HEK293 (cell line): Measurements from ENCODE around the gene PRPF38A.

Source experiments
- CTCF ChIA-PET: fragments of 350-600 bp; formaldehyde crosslinking; extraction: SDS; loops from one replicate; lab custom pipeline; 2021; ENCODE audit warnings: antibody characterized with exemption; lab: Yijun Ruan, JAX
- POLR2A ChIA-PET: fragments of 300-600 bp; formaldehyde crosslinking; extraction: SDS; loops from one replicate; lab custom pipeline; 2020; ENCODE audit warnings: antibody characterized with exemption, inconsistent platforms; lab: Yijun Ruan, JAX
- H3K27ac ChIP-seq: fragments of 200-500 bp; sonication (Bioruptor generic); 2 replicates; pipeline ENCODE4 v1.5.1; 2014; ENCODE audit warnings: low read depth, low read length, control low read depth, inconsistent platforms; ENCODE audit errors: extremely low read depth
- H3K36me3 ChIP-seq, 2 experiments: fragments of 200-500 bp in 1 of 2; sonication (Bioruptor generic) in 1 of 2; 1 replicate in 1 of 2; 2 replicates in 1 of 2; pipeline ENCODE4 v1.5.1; 2014 to 2017; ENCODE audit warnings: inconsistent platforms in 2 of 2, low read length in 2 of 2; ENCODE audit not compliant: control insufficient read depth in 2 of 2, insufficient read depth in 1 of 2
- H3K4me1 ChIP-seq: fragments of 200-500 bp; sonication (Bioruptor generic); 2 replicates; pipeline ENCODE4 v1.5.1; 2014; ENCODE audit warnings: mild to moderate bottlenecking, low read length, inconsistent platforms; ENCODE audit not compliant: control insufficient read depth, insufficient read depth
- H3K4me3 ChIP-seq: 2 replicates; pipeline ENCODE4 v1.5.1; 2011; ENCODE audit warnings: low read depth, mild to moderate bottlenecking, control low read depth, low read length, moderate library complexity
- H3K9me3 ChIP-seq: fragments of 200-500 bp; sonication (Bioruptor generic); 2 replicates; pipeline ENCODE4 v1.5.1; 2014; ENCODE audit warnings: low read depth, low read length, inconsistent platforms; ENCODE audit not compliant: control insufficient read depth, insufficient read depth
- BCL11A ChIP-seq: fragments of 450-650 bp; formaldehyde crosslinking; IDR thresholded peaks from 2 replicates; pipeline ENCODE4 v1.5.1; 2016; ENCODE audit warnings: low read depth, missing biosample characterization, missing genetic modification characterization
- GLIS1 ChIP-seq: fragments of 450-650 bp; formaldehyde crosslinking; IDR thresholded peaks from 2 replicates; pipeline ENCODE4 v1.5.1; 2016; ENCODE audit warnings: missing biosample characterization, missing genetic modification characterization
- KLF16 ChIP-seq: fragments of 450-650 bp; formaldehyde crosslinking; IDR thresholded peaks from 2 replicates; pipeline ENCODE4 v1.5.1; 2017; ENCODE audit warnings: missing biosample characterization, missing genetic modification characterization
- YY1 ChIP-seq: fragments of 450-650 bp; formaldehyde crosslinking; IDR thresholded peaks from 2 replicates; pipeline ENCODE4 v1.5.1; 2018; ENCODE audit warnings: missing biosample characterization, missing genetic modification characterization
- ZBTB17 ChIP-seq: fragments of 450-650 bp; formaldehyde crosslinking; IDR thresholded peaks from 2 replicates; pipeline ENCODE4 v1.5.1; 2016; ENCODE audit warnings: missing biosample characterization, missing genetic modification characterization
- ZBTB21 ChIP-seq: fragments of 450-650 bp; formaldehyde crosslinking; IDR thresholded peaks from 2 replicates; pipeline ENCODE4 v1.5.1; 2017; ENCODE audit warnings: missing biosample characterization, missing genetic modification characterization
- ZNF10 ChIP-seq: fragments of 450-650 bp; formaldehyde crosslinking; IDR thresholded peaks from 2 replicates; pipeline ENCODE4 v1.5.1; 2017; ENCODE audit warnings: missing biosample characterization, missing genetic modification characterization
- ZNF140 ChIP-seq: fragments of 450-650 bp; formaldehyde crosslinking; IDR thresholded peaks from 2 replicates; pipeline ENCODE4 v1.5.1; 2016; ENCODE audit warnings: missing biosample characterization, missing genetic modification characterization
- ZNF174 ChIP-seq: fragments of 450-650 bp; formaldehyde crosslinking; IDR thresholded peaks from 2 replicates; pipeline ENCODE4 v1.5.0; 2017; ENCODE audit warnings: missing biosample characterization, mild to moderate bottlenecking, missing genetic modification characterization
- ZNF19 ChIP-seq: fragments of 450-650 bp; formaldehyde crosslinking; IDR thresholded peaks from 2 replicates; pipeline ENCODE4; 2016; ENCODE audit warnings: missing biosample characterization, missing genetic modification characterization, low read depth
- ZNF223 ChIP-seq: fragments of 450-650 bp; formaldehyde crosslinking; IDR thresholded peaks from 2 replicates; pipeline ENCODE4 v1.5.1; 2016; ENCODE audit warnings: missing biosample characterization, missing genetic modification characterization
- ZNF248 ChIP-seq: fragments of 450-650 bp; formaldehyde crosslinking; IDR thresholded peaks from 2 replicates; pipeline ENCODE4 v1.5.1; 2017; ENCODE audit warnings: missing biosample characterization, missing genetic modification characterization
- ZNF350 ChIP-seq: fragments of 450-650 bp; formaldehyde crosslinking; IDR thresholded peaks from 2 replicates; pipeline ENCODE4 v1.5.0; 2017; ENCODE audit warnings: missing biosample characterization, mild to moderate bottlenecking, missing genetic modification characterization
- ZNF596 ChIP-seq: fragments of 450-650 bp; IDR thresholded peaks from 2 replicates; pipeline ENCODE4 v1.5.0; 2018; ENCODE audit warnings: missing biosample characterization, mild to moderate bottlenecking, missing genetic modification characterization, moderate library complexity
- ZNF600 ChIP-seq: fragments of 450-650 bp; formaldehyde crosslinking; IDR thresholded peaks from 2 replicates; pipeline ENCODE4 v1.5.1; 2016; ENCODE audit warnings: missing biosample characterization, missing genetic modification characterization
- ZNF747 ChIP-seq: fragments of 450-650 bp; formaldehyde crosslinking; IDR thresholded peaks from 2 replicates; pipeline ENCODE4 v1.5.1; 2016; ENCODE audit warnings: missing biosample characterization, missing genetic modification characterization
- ZNF837 ChIP-seq: fragments of 450-650 bp; formaldehyde crosslinking; IDR thresholded peaks from 2 replicates; pipeline ENCODE4 v1.5.1; 2016; ENCODE audit warnings: missing biosample characterization, missing genetic modification characterization
- ZNF843 ChIP-seq: fragments of 450-650 bp; formaldehyde crosslinking; IDR thresholded peaks from 2 replicates; pipeline ENCODE4 v1.5.1; 2016; ENCODE audit warnings: missing biosample characterization, missing genetic modification characterization
- ZSCAN30 ChIP-seq: fragments of 450-650 bp; IDR thresholded peaks from 2 replicates; pipeline ENCODE4 v1.5.1; 2018; ENCODE audit warnings: missing biosample characterization, mild to moderate bottlenecking, missing genetic modification characterization, moderate library complexity
- TF ChIP-seq, protein P1 (sequence below): fragments of 450-650 bp; formaldehyde crosslinking; IDR thresholded peaks from 2 replicates; pipeline ENCODE4 v1.5.1; 2016; ENCODE audit warnings: missing biosample characterization, missing genetic modification characterization
- TF ChIP-seq, protein P2 (sequence below): fragments of 450-650 bp; formaldehyde crosslinking; IDR thresholded peaks from 2 replicates; pipeline ENCODE4 v1.5.1; 2016; ENCODE audit warnings: missing biosample characterization, missing genetic modification characterization
- TF ChIP-seq, protein P3 (sequence below): fragments of 450-650 bp; formaldehyde crosslinking; IDR thresholded peaks from 2 replicates; pipeline ENCODE4 v1.5.1; 2017; ENCODE audit warnings: missing biosample characterization, missing genetic modification characterization

Gene PRPF38A

GRCh38 chr1:52386458-52386857 lies 17.9 kb upstream of the PRPF38A start:
- TF ChIP-seq ZSCAN30 (tag by site-specific recombination): no peak
- TF ChIP-seq ZNF19 (tag by site-specific recombination): no peak
- no peak for TF ChIP-seq ZNF843 (tag by site-specific recombination)
- no peak for TF ChIP-seq ZNF223 (tag by site-specific recombination)
- TF ChIP-seq ZBTB21 (tag by site-specific recombination): no peak
- TF ChIP-seq ZNF350 (tag by site-specific recombination): no peak
- H3K36me3 ChIP-seq: peaks cover 27 to 89% of the 10 kb centered on the region in 2 experiments
- H3K4me3 ChIP-seq: no peak overlapping the region
- ChIA-PET POLR2A (no interaction called here), CTCF (no interaction called here)
- H3K4me1 ChIP-seq: no peaks in the 10 kb centered on the region
- H3K27ac ChIP-seq: no peak overlapping the region
- no peaks in the 10 kb centered on the region for H3K9me3 ChIP-seq

GRCh38 chr1:52393174-52393573 lies 11.2 kb upstream of the PRPF38A start:
- POLR2A ChIA-PET: interaction anchor here (1.7 kb wide), 1 partner anchor 11 kb away, joined by 6 read pairs; the partner anchor contains the start of genes ORC1 and PRPF38A
- H3K4me3 ChIP-seq: no peak overlapping the region
- peaks cover 16 to 83% of the 10 kb centered on the region in 2 experiments; a peak in 2 of 3 replicates for H3K36me3 ChIP-seq
- CTCF ChIA-PET: no interaction called here
- no peaks in the 10 kb centered on the region for H3K9me3 ChIP-seq
- no peak overlapping the region for H3K27ac ChIP-seq
- no peak for TF ChIP-seq KLF16
- TF ChIP-seq ZNF843 (tag by site-specific recombination): no peak
- no peak for TF ChIP-seq GLIS1 (tag by site-specific recombination)
- TF ChIP-seq ZNF600: no peak
- no peak for TF ChIP-seq ZNF10
- no peak for TF ChIP-seq ZBTB17 (tag by site-specific recombination)
- TF ChIP-seq BCL11A (tag by site-specific recombination): no peak
- no peak for TF ChIP-seq ZNF248 (tag by site-specific recombination)
- TF ChIP-seq ZNF837 (tag by site-specific recombination): no peak
- TF ChIP-seq, protein P1, sequence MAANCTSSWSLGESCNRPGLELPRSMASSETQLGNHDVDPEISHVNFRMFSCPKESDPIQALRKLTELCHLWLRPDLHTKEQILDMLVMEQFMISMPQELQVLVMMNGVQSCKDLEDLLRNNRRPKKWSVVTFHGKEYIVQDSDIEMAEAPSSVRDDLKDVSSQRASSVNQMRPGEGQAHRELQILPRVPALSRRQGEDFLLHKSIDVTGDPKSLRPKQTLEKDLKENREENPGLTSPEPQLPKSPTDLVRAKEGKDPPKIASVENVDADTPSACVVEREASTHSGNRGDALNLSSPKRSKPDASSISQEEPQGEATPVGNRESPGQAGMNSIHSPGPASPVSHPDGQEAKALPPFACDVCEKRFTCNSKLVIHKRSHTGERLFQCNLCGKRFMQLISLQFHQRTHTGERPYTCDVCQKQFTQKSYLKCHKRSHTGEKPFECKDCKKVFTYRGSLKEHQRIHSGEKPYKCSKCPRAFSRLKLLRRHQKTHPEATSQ (tag by site-specific recombination): no peak
- TF ChIP-seq ZNF223 (tag by site-specific recombination): no peak
- no peak for TF ChIP-seq ZNF174 (tag by site-specific recombination)
- no peak for TF ChIP-seq ZNF747 (tag by site-specific recombination)
- TF ChIP-seq YY1 (tag by site-specific recombination): no peak
- TF ChIP-seq, protein P2, sequence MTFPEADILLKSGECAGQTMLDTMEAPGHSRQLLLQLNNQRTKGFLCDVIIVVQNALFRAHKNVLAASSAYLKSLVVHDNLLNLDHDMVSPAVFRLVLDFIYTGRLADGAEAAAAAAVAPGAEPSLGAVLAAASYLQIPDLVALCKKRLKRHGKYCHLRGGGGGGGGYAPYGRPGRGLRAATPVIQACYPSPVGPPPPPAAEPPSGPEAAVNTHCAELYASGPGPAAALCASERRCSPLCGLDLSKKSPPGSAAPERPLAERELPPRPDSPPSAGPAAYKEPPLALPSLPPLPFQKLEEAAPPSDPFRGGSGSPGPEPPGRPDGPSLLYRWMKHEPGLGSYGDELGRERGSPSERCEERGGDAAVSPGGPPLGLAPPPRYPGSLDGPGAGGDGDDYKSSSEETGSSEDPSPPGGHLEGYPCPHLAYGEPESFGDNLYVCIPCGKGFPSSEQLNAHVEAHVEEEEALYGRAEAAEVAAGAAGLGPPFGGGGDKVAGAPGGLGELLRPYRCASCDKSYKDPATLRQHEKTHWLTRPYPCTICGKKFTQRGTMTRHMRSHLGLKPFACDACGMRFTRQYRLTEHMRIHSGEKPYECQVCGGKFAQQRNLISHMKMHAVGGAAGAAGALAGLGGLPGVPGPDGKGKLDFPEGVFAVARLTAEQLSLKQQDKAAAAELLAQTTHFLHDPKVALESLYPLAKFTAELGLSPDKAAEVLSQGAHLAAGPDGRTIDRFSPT (tag by site-specific recombination): no peak
- H3K4me1 ChIP-seq: no peaks in the 10 kb centered on the region

DNA sequence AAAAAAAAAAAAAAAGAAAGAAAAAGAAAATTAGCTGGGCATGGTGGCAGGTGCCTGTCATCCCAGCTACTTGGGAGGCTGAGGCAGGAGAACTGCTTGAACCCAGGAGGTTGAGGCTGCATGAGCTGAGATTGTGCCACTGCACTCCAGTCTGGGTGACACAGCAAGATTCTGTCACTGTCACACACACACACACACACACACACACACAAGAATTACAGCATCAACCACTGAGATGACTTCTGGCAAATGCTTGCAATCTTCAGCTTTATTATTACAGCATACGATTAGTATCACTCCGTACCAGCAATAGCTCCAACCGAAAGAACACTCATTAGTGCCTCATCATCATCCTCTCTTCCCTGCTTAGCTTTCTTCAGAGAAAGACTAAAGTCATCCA lies 4.8 kb upstream of the PRPF38A start:
- peaks cover 14 to 69% of the 10 kb centered on the region in 2 experiments; a peak in 2 of 3 replicates for H3K36me3 ChIP-seq
- H3K4me1 ChIP-seq: no peaks in the 10 kb centered on the region
- ChIA-PET POLR2A (interaction anchor here (0.7 to 1.1 kb wide), 2 partner anchors 8 to 682 kb away, joined by 3 read pairs; no protein-coding TSS in a partner anchor), CTCF (interaction anchor here (0.7 kb wide), 1 partner anchor 63 kb away, joined by 3 read pairs; no protein-coding TSS in a partner anchor)
- TF ChIP-seq ZNF140 (tag by site-specific recombination) (no peak), ZNF596 (tag by site-specific recombination) (no peak)
- TF ChIP-seq, protein P3, sequence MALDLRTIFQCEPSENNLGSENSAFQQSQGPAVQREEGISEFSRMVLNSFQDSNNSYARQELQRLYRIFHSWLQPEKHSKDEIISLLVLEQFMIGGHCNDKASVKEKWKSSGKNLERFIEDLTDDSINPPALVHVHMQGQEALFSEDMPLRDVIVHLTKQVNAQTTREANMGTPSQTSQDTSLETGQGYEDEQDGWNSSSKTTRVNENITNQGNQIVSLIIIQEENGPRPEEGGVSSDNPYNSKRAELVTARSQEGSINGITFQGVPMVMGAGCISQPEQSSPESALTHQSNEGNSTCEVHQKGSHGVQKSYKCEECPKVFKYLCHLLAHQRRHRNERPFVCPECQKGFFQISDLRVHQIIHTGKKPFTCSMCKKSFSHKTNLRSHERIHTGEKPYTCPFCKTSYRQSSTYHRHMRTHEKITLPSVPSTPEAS (tag by site-specific recombination): peak; percentile 29; the same call in 1 of the 2 replicates
- H3K4me3 ChIP-seq: no peak overlapping the region
- H3K9me3 ChIP-seq: no peaks in the 10 kb centered on the region
- H3K27ac ChIP-seq: no peak overlapping the region
